CD14-positive monocyte (primary cell): Measurements from ENCODE around the gene PDK2. TPM values are rescaled to one million over a fixed set of nuclear protein-coding genes. Genes with fewer than 3 reads are reported as not detected.
A peak's percentile ranks its signal among the peaks of the same experiment; 100 is the strongest.

ENCODE experiments used
- DNase-seq, 3 donors: peaks; one replicate each; pipeline ENCODE4 v3.0.0-alpha.2; 2011 to 2022
- H2AFZ ChIP-seq: 2 replicates; pipeline ENCODE4 v1.6.0; 2012; ENCODE audit warnings: mild to moderate bottlenecking, low read depth, low read length, inconsistent platforms; ENCODE audit not compliant: insufficient read depth, poor library complexity, severe bottlenecking
- H3K27ac ChIP-seq, 2 donors: 1 replicate in 1 of 2; 2 replicates in 1 of 2; pipeline ENCODE4 v1.5.1; 2012 to 2013; ENCODE audit warnings: low read length in 2 of 2, control low read depth in 1 of 2, inconsistent platforms in 1 of 2, low read depth in 1 of 2, mild to moderate bottlenecking in 1 of 2
- H3K27me3 ChIP-seq, 2 donors: one replicate each; pipeline versions ENCODE4 v1.6.0 to v1.6.1; 2011 to 2013; ENCODE audit warnings: low read length in 2 of 2; ENCODE audit not compliant: control insufficient read depth in 2 of 2, insufficient read depth in 2 of 2
- H3K36me3 ChIP-seq, 2 donors: replicated peaks in 1 of 2; 1 replicate in 1 of 2; 2 replicates in 1 of 2; pipeline versions ENCODE4 v1.5.1 to v1.6.1; 2012 to 2013; ENCODE audit warnings: low read length in 2 of 2, control low read depth in 1 of 2, inconsistent platforms in 1 of 2, mild to moderate bottlenecking in 1 of 2; ENCODE audit not compliant: insufficient read depth in 2 of 2, control insufficient read depth in 1 of 2
- H3K4me1 ChIP-seq, 2 donors: 1 replicate in 1 of 2; 2 replicates in 1 of 2; pipeline versions ENCODE4 v1.5.1 to v1.6.1; 2012 to 2013; ENCODE audit warnings: low read length in 2 of 2, control low read depth in 1 of 2, inconsistent platforms in 1 of 2, mild to moderate bottlenecking in 1 of 2, moderate library complexity in 1 of 2; ENCODE audit not compliant: insufficient read depth in 2 of 2, control insufficient read depth in 1 of 2
- H3K4me2 ChIP-seq: replicated peaks from 2 replicates; pipeline ENCODE3; 2012; ENCODE audit warnings: low read length, moderate library complexity, mild to moderate bottlenecking; ENCODE audit not compliant: poor library complexity, severe bottlenecking; ENCODE audit errors: extremely low read depth
- H3K4me3 ChIP-seq, 3 experiments: fragments of 200-600 bp in 1 of 3; sonication (generic) in 1 of 3; replicated peaks in 1 of 3; 1 replicate in 2 of 3; 2 replicates in 1 of 3; pipeline ENCODE4 v1.5.1; 2011 to 2013; ENCODE audit warnings: low read length in 3 of 3, mild to moderate bottlenecking in 3 of 3, control low read depth in 2 of 3, low read depth in 2 of 3, inconsistent platforms in 1 of 3, moderate library complexity in 1 of 3
- H3K79me2 ChIP-seq: 2 replicates; pipeline ENCODE4 v1.6.0; 2012; ENCODE audit warnings: mild to moderate bottlenecking, control low read depth, inconsistent platforms, low read length, moderate library complexity; ENCODE audit not compliant: insufficient read depth
- H3K9ac ChIP-seq: 2 replicates; pipeline ENCODE4 v1.6.0; 2017; ENCODE audit warnings: low read length, mild to moderate bottlenecking; ENCODE audit not compliant: insufficient read depth, poor library complexity, severe bottlenecking
- H3K9me3 ChIP-seq, 2 donors: replicated peaks in 1 of 2; 1 replicate in 1 of 2; 2 replicates in 1 of 2; pipeline versions ENCODE4 v1.5.1 to v1.6.1; 2012 to 2013; ENCODE audit warnings: low read length in 2 of 2, control low read depth in 1 of 2; ENCODE audit not compliant: control insufficient read depth in 1 of 2, insufficient read depth in 1 of 2
- H4K20me1 ChIP-seq: 2 replicates; pipeline ENCODE4 v1.6.0; 2012; ENCODE audit warnings: mild to moderate bottlenecking, low read length, control low read depth, moderate library complexity; ENCODE audit not compliant: insufficient read depth
- H3K27ac Mint-ChIP-seq, 7 donors: one replicate each; pipeline ENCODE4 v1.8.0; 2020; ENCODE audit warnings: mild to moderate bottlenecking in 7 of 7, mixed read lengths in 7 of 7, moderate library complexity in 6 of 7, inconsistent platforms in 2 of 7
- H3K27me3 Mint-ChIP-seq, 3 donors: one replicate each; pipeline ENCODE4 v1.8.0; 2021 to 2022; ENCODE audit warnings: low read depth in 3 of 3, mild to moderate bottlenecking in 3 of 3, mixed read lengths in 3 of 3, moderate library complexity in 3 of 3, inconsistent platforms in 1 of 3
- H3K36me3 Mint-ChIP-seq, 2 donors: one replicate each; pipeline ENCODE4 v1.8.0; 2020; ENCODE audit warnings: mixed read lengths in 2 of 2, inconsistent platforms in 1 of 2, mild to moderate bottlenecking in 1 of 2
- H3K4me1 Mint-ChIP-seq: one replicate; pipeline ENCODE4 v1.8.0; 2020; ENCODE audit warnings: mild to moderate bottlenecking, mixed read lengths
- H3K4me3 Mint-ChIP-seq, 2 donors: one replicate each; pipeline ENCODE4 v1.8.0; 2020; ENCODE audit warnings: mild to moderate bottlenecking in 2 of 2, mixed read lengths in 2 of 2, moderate library complexity in 1 of 2
- H3K9me3 Mint-ChIP-seq, 7 donors: one replicate each; pipeline ENCODE4 v1.8.0; 2020 to 2022; ENCODE audit warnings: mixed read lengths in 7 of 7, mild to moderate bottlenecking in 6 of 7, moderate library complexity in 6 of 7, inconsistent platforms in 2 of 7
- CTCF ChIP-seq: fragments of 200-600 bp; IDR thresholded peaks from one replicate; pipeline ENCODE4 v1.8.0; 2022; ENCODE audit warnings: antibody characterized with exemption, mild to moderate bottlenecking
- WGBS: methylation state at CpG from one replicate; pipeline ENCODE4 v1.1.5; 2013; ENCODE audit warnings: missing lambda C conversion rate; ENCODE audit not compliant: insufficient coverage; 5-methylcytosine and 5-hydroxymethylcytosine counted together
- intact Hi-C, 2 donors: fragments of 100-400 bp; cut with micrococcal nuclease; formaldehyde crosslinking; loops; one replicate each; pipeline versions ENCODE4 v1.15.0 to v1.15.1; 2023
- polyA plus RNA-seq, 3 donors: library from polyadenylated mRNA; depleted of rRNA in 1 of 3; unstranded in 2 of 3; stranded (reverse) in 1 of 3; fragments of 300-500 nt in 2 of 3; fragments of >200 nt in 1 of 3; fragmentation: Illumina TruSeq in 2 of 3; gene quantifications; 1 replicate in 2 of 3; 2 replicates in 1 of 3; pipeline ENCODE4 v1.2.3, GENCODE V29; 2012 to 2021

Gene PDK2
- polyA plus RNA-seq, 3 donors, result 15.9 to 43.0 (median 23.4) TPM

- H3K9ac ChIP-seq, result no peak overlapping the region
- H3K4me1 ChIP-seq, result peaks cover 16 to 23% of the 10 kb centered on the region in 2 donors
- no peak for DNase-seq
- no peak for TF ChIP-seq CTCF
- peaks cover 10% of the 10 kb centered on the region in 2 donors for H3K36me3 ChIP-seq
- intact Hi-C loops, result no loop called here
- no peaks in the 10 kb centered on the region for H3K27me3 ChIP-seq
- Mint-ChIP-seq H3K4me3 (no peak overlapping the region), H3K4me1 (peaks cover 24% of the 10 kb centered on the region), H3K27ac (no peak overlapping the region), H3K36me3 (peaks cover 7 to 12% of the 10 kb centered on the region in 2 donors), H3K9me3 (no peaks in the 10 kb centered on the region), H3K27me3 (peaks cover 4 to 8% (median 6%) of the 10 kb centered on the region in 3 donors)
- H4K20me1 ChIP-seq, result no peaks in the 10 kb centered on the region
- peak overlapping the region; percentile 95 for H2AFZ ChIP-seq
- peaks cover 7% of the 10 kb centered on the region for H3K79me2 ChIP-seq
- H3K9me3 ChIP-seq, result no peaks in the 10 kb centered on the region
- H3K27ac ChIP-seq, result no peak overlapping the region
- no peak overlapping the region for H3K4me2 ChIP-seq
- WGBS, result no CpG with 5 or more reads among the region's 3 CpGs
- H3K4me3 ChIP-seq, result no peak overlapping the region
Measured at GRCh38 chr17:50093807-50094206, 1.3 kb upstream of the PDK2 start.

GRCh38 chr17:50094243-50094752 is 853 bp upstream of the PDK2 start:
- peak; percentile 74 to 83 (median 79) for DNase-seq
- peak; percentile 92 for TF ChIP-seq CTCF

More at GRCh38 chr17:50094243-50094752, 853 bp upstream of the PDK2 start:
- Histone ChIP-seq H2AFZ (peak overlapping the region; percentile 95), H4K20me1 (no peaks in the 10 kb centered on the region), H3K27ac (peak overlapping the region; percentile 41 to 70), H3K4me1 (peaks cover 16 to 23% of the 10 kb centered on the region in 2 donors), H3K9ac (peak overlapping the region; percentile 54), H3K4me2 (peak overlapping the region; percentile 100), H3K9me3 (no peaks in the 10 kb centered on the region), H3K4me3 (peak overlapping the region; percentile 80 to 89 (median 88)), H3K79me2 (peaks cover 7% of the 10 kb centered on the region), H3K27me3 (no peaks in the 10 kb centered on the region), H3K36me3 (peaks cover 14 to 15% of the 10 kb centered on the region in 2 donors)
- Mint-ChIP-seq H3K27me3 (peaks cover 4 to 8% (median 4%) of the 10 kb centered on the region in 3 donors), H3K36me3 (peaks cover 9 to 17% of the 10 kb centered on the region in 2 donors), H3K9me3 (no peaks in the 10 kb centered on the region), H3K4me1 (peaks cover 24% of the 10 kb centered on the region), H3K27ac (peak overlapping the region; percentile 82 to 93 (median 89)), H3K4me3 (peak overlapping the region; percentile 93 to 99)
- intact Hi-C loops, result no loop called here
- under 1% methylated on average over 21 of the region's 21 CpGs for WGBS
